ENCODE measurements around the gene THSD7B. TPM values are rescaled to one million over a fixed set of nuclear protein-coding genes. Genes with fewer than 3 reads are reported as not detected.

The THSD7B gene
- total and polyA plus RNA-seq, 2 of the 8 experiments (the other 6 are each of a cell fraction or from before 2014, with no cell fraction given), result 0.60 to 2.9 TPM

DNA sequence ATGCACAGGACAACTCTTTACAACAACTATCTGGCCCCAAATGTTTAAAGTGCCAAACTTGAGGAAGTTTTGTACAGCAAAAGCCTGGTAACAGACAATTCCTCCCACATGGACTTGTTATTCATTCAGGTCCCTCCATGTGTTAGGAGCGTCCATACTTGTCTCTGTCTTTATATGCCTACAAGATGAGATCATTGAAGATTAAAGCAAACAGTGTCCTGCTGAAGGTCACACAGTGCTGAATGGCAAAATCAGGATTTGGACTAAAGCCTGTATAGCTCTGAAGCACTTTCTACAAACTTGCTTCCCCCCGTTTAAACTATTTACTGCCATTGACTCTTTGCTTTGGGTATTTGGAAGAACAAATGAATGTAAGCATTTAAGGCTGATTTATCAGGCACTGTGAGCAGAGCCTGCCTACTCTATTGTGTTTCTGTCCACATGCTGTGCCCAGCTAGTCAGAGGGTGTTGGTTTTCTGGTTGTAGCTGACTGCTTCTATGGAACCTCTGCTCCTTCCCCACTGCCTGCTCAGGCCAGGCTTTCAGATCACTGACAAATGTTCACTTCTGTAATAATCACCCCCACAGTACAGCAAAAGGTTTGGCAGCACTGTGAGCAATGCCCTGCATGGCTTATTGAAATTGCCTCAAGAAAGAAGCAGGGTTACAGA is 274.3 kb downstream of the THSD7B start:
- Histone ChIP-seq H2BK120ac (replicated peaks; ENCODE audit: low read depth, low read length) (no peak overlapping the region), H2BK20ac (ENCODE audit: low read length) (no peak overlapping the region), H3K23ac (ENCODE audit: insufficient read length) (no peak overlapping the region), H4K20me1 (replicated peaks in 1 of 2; ENCODE audit: control insufficient read depth in 1 of 2, insufficient read depth in 2 of 2, low read length in 2 of 2) (no peaks in the 10 kb centered on the region), H3K56ac (replicated peaks; ENCODE audit: insufficient read length, low read depth, low read length) (no peak overlapping the region), H3K4me2 (ENCODE audit: insufficient read depth in 1 of 2, low read depth in 2 of 2, low read length in 2 of 2) (no peak overlapping the region), H4K8ac (ENCODE audit: extremely low read depth, insufficient read depth, low read length) (no peak overlapping the region), H4K91ac (replicated peaks; ENCODE audit: insufficient read length, low read length) (no peak overlapping the region), H2AFZ (ENCODE audit: low read length) (no peak overlapping the region), H3K79me1 (ENCODE audit: low read depth, low read length) (no peaks in the 10 kb centered on the region), H3K27ac (ENCODE audit: low read depth, low read length) (no peak overlapping the region), H2BK5ac (ENCODE audit: low read depth, low read length) (no peak overlapping the region), H3K9ac (replicated peaks in 1 of 4; ENCODE audit: extremely low read depth in 1 of 4, low read depth in 3 of 4, low read length in 3 of 4) (no peak overlapping the region), H2AK5ac (ENCODE audit: low read depth, low read length) (no peak overlapping the region), H3K14ac (ENCODE audit: insufficient read length) (no peak overlapping the region), H3K4ac (replicated peaks; ENCODE audit: insufficient read length, low read depth, low read length) (no peak overlapping the region), H2BK15ac (ENCODE audit: low read length) (no peak overlapping the region), H3K27me3 (replicated peaks in 1 of 4; ENCODE audit: control insufficient read depth in 3 of 4, extremely low read depth in 1 of 4, insufficient read depth in 3 of 4, low read length in 3 of 4) (no peaks in the 10 kb centered on the region), H3K79me2 (ENCODE audit: control insufficient read depth in 1 of 2, insufficient read depth in 2 of 2, low read length in 2 of 2) (no peaks in the 10 kb centered on the region), H2BK12ac (ENCODE audit: low read depth, low read length) (no peak overlapping the region), H3K9me3 (ENCODE audit: insufficient read depth in 2 of 2, low read depth in 1 of 2, low read length in 1 of 2) (no peaks in the 10 kb centered on the region), H3K36me3 (ENCODE audit: control insufficient read depth in 2 of 4, insufficient read depth in 4 of 4, low read length in 3 of 4) (no peaks in the 10 kb centered on the region), H3K18ac (ENCODE audit: extremely low read depth, low read length) (no peak overlapping the region), H3K23me2 (ENCODE audit: low read depth, low read length) (no peaks in the 10 kb centered on the region), H3K4me3 (ENCODE audit: extremely low read depth in 1 of 4, insufficient read depth in 2 of 4, low read depth in 3 of 4, low read length in 4 of 4) (no peak overlapping the region), H4K5ac (ENCODE audit: insufficient read length, low read depth, low read length) (no peak overlapping the region), H3K4me1 (replicated peaks in 1 of 4; ENCODE audit: control insufficient read depth in 3 of 4, insufficient read depth in 4 of 4, low read length in 3 of 4) (no peaks in the 10 kb centered on the region)
- DNase-seq (ENCODE audit: low read depth in 1 of 2, low spot score in 2 of 2) (no peak), FAIRE-seq (no peak)
- ChIA-PET POLR2A (ENCODE audit: partially characterized antibody) (no interaction called here), CTCF (ENCODE audit: partially characterized antibody) (interaction anchor here (0.6 to 1.4 kb wide), 5 partner anchors 9 to 185 kb away, joined by 3 to 7 read pairs (median 3); no protein-coding TSS in a partner anchor)
- 79% methylated on average over 2 of the region's 2 CpGs; no CpG with 5 or more reads in 1 of the 2 experiments for WGBS, 2 experiments (ENCODE audit: extremely low coverage in 1 of 2, insufficient coverage in 1 of 2, insufficient read length in 1 of 2, insufficient replicate concordance in 2 of 2, low coverage in 1 of 2, low lambda C conversion rate in 2 of 2, missing lambda C conversion rate in 1 of 2)
- no peak for TF ChIP-seq TCF12 (IDR thresholded peaks at IDR 0.05; ENCODE audit: low read depth, low read length)
